Type B pancreatic cell (in vitro differentiated cells): Measurements from ENCODE around the gene TAL1. TPM values are rescaled to one million over a fixed set of nuclear protein-coding genes. Genes with fewer than 3 reads are reported as not detected.

Experiments
- DNase-seq: peaks from one replicate; pipeline ENCODE4 v3.0.0; 2021; ENCODE audit warnings: mixed read lengths; ENCODE audit not compliant: unreplicated experiment; ENCODE audit errors: extremely low spot score
- H3K27ac Mint-ChIP-seq: 2 replicates; pipeline ENCODE4 v1.8.0; 2021; ENCODE audit warnings: mild to moderate bottlenecking, mixed read lengths
- H3K27me3 Mint-ChIP-seq: 2 replicates; pipeline ENCODE4 v1.8.0; 2021; ENCODE audit warnings: mixed read lengths
- H3K36me3 Mint-ChIP-seq: 2 replicates; pipeline ENCODE4 v1.8.0; 2021; ENCODE audit warnings: mixed read lengths
- H3K4me1 Mint-ChIP-seq: one replicate; pipeline ENCODE4 v1.8.0; 2021; ENCODE audit warnings: mixed read lengths; ENCODE audit not compliant: unreplicated experiment
- H3K4me3 Mint-ChIP-seq: 2 replicates; pipeline ENCODE4 v1.8.0; 2021; ENCODE audit warnings: mild to moderate bottlenecking, mixed read lengths
- H3K9me3 Mint-ChIP-seq: 2 replicates; pipeline ENCODE4 v1.8.0; 2021; ENCODE audit warnings: mixed read lengths
- total RNA-seq: library from RNA; stranded (reverse); gene quantifications from 2 replicates; pipeline ENCODE4 v1.2.1, GENCODE V29; 2021; ENCODE audit warnings: low replicate concordance
- TF ChIP-seq, protein P1 (sequence below): fragments of 200-600 bp; sonication (generic); conservative IDR thresholded peaks from 2 replicates; pipeline ENCODE4 v1.5.0; 2021; ENCODE audit warnings: antibody characterized with exemption, mild to moderate bottlenecking

The TAL1 gene
- total RNA-seq, 1 donor from 2014 or later = not detected

DNA sequence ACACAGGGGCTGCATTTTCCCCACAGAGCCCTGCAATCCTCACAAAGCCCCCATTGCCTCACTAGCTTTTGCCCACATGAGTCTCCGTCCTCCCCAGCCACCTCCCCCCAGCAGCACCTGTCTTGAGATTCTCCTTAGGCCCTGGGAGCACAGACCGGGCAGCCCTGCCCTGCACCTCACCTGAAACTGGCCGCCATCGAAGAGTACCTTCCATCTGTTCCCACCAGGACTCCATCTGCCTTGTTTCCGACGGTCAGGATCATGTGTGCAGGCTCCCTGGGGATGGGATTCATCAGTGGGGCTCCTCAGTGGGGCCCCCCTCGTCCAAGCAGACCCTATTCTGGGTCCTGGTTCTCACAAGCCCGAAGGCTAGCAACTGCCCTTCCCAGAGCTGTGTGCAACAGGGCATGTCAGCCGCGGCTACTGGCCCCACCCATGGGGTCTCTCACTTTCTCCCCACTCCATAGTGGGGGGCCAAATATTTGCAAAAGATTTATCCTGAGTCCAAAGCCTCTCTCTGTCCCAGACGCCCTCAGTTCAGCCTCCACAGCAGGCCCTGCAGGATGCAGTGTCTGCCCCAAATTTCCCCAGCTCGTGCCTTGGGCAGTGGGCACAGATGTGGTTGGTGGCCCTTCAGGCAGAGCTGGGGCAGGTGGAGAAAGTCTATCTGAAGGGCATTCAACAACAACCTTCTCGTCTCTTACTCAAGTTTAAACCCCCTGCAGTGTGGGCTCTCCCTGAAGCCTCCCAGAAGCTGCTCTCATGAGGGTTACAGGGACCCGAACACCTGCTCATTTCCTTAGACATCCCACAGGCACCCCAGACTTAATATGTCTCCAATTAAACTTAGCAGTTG lies 47.0 kb downstream of the TAL1 start:
- peak; percentile 55 for DNase-seq
- H3K27me3 Mint-ChIP-seq = peaks cover 27% of the 10 kb centered on the region
- TF ChIP-seq, protein P1, sequence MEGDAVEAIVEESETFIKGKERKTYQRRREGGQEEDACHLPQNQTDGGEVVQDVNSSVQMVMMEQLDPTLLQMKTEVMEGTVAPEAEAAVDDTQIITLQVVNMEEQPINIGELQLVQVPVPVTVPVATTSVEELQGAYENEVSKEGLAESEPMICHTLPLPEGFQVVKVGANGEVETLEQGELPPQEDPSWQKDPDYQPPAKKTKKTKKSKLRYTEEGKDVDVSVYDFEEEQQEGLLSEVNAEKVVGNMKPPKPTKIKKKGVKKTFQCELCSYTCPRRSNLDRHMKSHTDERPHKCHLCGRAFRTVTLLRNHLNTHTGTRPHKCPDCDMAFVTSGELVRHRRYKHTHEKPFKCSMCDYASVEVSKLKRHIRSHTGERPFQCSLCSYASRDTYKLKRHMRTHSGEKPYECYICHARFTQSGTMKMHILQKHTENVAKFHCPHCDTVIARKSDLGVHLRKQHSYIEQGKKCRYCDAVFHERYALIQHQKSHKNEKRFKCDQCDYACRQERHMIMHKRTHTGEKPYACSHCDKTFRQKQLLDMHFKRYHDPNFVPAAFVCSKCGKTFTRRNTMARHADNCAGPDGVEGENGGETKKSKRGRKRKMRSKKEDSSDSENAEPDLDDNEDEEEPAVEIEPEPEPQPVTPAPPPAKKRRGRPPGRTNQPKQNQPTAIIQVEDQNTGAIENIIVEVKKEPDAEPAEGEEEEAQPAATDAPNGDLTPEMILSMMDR = no peak
- no peak overlapping the region for H3K27ac Mint-ChIP-seq
- no peaks in the 10 kb centered on the region for H3K9me3 Mint-ChIP-seq
- H3K36me3 Mint-ChIP-seq = no peaks in the 10 kb centered on the region
- no peaks in the 10 kb centered on the region for H3K4me1 Mint-ChIP-seq
- no peak overlapping the region for H3K4me3 Mint-ChIP-seq

DNA sequence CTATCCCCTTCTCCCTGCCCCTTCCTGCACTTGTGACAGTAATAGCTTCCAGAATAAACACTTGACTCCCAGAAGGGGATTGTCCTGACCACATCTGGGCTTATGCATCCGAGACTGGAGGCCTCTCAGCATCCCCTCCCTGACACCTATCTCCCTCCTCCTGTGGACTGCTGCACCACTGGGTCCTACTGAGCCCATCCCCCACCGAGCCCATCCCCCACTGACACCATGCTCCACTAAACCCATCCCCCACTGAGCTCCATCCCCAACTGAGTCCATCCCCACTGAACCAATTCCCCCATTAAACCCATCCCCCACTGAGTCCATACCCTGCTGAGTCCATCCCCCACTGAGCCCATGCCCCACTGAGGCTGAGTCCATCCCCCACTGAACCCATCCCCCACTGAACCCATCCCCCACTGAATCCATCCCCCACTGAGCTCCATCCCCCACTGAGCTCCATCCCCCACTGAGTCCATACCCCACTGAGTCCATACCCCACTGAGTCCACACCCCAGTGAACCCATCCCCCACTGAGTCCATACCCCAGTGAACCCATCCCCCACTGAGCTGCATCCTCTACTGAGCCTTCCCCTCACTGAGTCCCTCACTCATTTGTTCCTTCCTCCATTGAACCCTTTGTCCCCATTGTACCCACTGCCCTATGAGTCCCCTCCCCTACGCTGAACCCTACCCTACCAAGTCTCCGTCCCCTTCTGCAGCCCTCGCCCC lies 47.8 kb downstream of the TAL1 start:
- TF ChIP-seq, protein P1 = no peak
- Mint-ChIP-seq H3K4me1 (peaks cover 5% of the 10 kb centered on the region), H3K9me3 (no peaks in the 10 kb centered on the region), H3K36me3 (no peaks in the 10 kb centered on the region), H3K27me3 (peaks cover 32% of the 10 kb centered on the region), H3K27ac (no peak overlapping the region), H3K4me3 (no peak overlapping the region)
- no peak for DNase-seq

DNA sequence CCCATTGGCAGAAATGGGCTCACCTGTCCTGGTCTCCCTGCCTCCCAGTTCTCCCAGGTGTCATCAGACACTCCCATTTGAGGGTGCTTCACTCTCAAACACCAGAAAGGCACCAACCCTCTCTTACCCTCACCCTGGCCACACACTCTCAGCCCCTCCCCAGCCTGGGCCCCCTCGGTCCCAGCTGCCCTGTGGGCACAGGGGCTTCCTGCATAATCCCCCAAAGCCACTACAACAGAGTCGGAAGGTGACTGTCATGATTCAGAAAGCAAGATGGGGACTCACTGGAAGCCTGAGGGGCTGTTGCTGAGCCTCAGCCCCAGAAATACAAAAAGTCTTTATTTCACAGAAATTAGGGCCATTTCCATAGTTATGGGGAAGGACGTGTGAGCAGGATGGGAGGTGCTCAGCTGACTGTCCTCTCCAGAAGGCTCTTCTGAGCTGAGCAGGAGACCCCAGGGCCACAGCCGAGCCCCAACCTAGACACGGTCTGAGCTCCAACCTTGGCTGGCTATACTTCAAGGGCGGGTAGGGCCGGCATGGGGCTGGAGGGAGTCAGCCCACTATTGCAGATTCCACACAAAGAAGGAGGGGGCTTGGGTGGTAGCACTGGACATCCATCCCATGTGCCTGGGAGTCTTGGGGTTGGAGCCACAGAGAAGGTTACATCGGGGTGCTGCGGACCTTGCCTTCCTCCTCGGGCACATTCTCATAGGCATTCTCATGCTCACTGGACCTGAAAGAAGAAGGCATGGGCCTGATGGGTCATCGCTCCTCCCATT lies 48.5 kb downstream of the TAL1 start:
- H3K27me3 Mint-ChIP-seq = peaks cover 40% of the 10 kb centered on the region
- TF ChIP-seq, protein P1 = no peak

DNA sequence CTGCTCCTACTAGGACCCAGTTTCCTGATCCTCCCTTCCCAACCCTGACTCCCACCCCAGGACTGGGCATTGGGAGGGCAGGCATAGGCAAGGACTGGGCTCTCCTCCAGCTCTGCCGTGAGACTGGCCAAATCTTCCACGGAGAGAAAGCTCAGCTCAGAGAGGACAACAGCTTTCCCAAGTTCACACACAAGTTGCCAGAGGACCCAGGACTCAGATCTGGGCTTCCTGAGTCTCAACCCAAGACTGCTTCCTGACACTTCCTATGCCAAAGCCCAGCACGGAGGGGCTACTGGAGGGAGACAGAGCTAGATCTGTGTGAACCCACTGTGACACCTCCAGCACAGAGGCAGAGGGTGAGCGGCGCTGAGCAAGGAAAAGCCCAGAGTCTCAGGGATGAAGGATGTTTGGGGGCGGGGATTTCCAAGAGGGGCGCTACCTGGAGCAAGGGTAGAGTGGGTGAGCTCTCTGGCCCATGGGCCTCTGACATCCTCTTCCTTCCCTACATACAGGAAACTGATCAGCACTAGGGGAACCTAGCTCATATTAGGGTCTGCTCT lies 49.3 kb downstream of the TAL1 start:
- no peaks in the 10 kb centered on the region for H3K9me3 Mint-ChIP-seq

More for the DNA sequence above, 48.5 kb downstream of the TAL1 start:
- Mint-ChIP-seq H3K36me3 (no peaks in the 10 kb centered on the region), H3K9me3 (no peaks in the 10 kb centered on the region), H3K4me1 (peaks cover 10% of the 10 kb centered on the region), H3K4me3 (no peak overlapping the region), H3K27ac (no peak overlapping the region)
- peak; percentile 62 for DNase-seq

More for the DNA sequence above, 49.3 kb downstream of the TAL1 start:
- TF ChIP-seq, protein P1 = no peak
- H3K27ac Mint-ChIP-seq = no peak overlapping the region
- H3K4me3 Mint-ChIP-seq = no peak overlapping the region
- H3K4me1 Mint-ChIP-seq = peaks cover 10% of the 10 kb centered on the region
- peaks cover 43% of the 10 kb centered on the region for H3K27me3 Mint-ChIP-seq
- no peak for DNase-seq
- no peaks in the 10 kb centered on the region for H3K36me3 Mint-ChIP-seq
